ENCODE measurements around the gene SGK1. TPM values are rescaled to one million over a fixed set of nuclear protein-coding genes. Genes with fewer than 3 reads are reported as not detected.

Gene SGK1
- total and polyA plus RNA-seq, 10 of the 15 experiments (the other 5 are each of a cell fraction or from before 2014, with no cell fraction given) = 0.62 to 5.1 (median 2.9) TPM

- SMC1A ChIA-PET (ENCODE audit: uncharacterized antibody, unreplicated experiment) = no interaction called here
- Histone ChIP-seq H3K36me3 (ENCODE audit: control insufficient read depth in 2 of 2, insufficient read depth in 2 of 2, low read length in 1 of 2) (no peaks in the 10 kb centered on the region), H3K4me2 (ENCODE audit: control insufficient read depth, insufficient read depth) (no peak overlapping the region), H3K79me2 (ENCODE audit: control insufficient read depth, insufficient read depth, low read length) (no peaks in the 10 kb centered on the region), H3K9me3 (replicated peaks; ENCODE audit: control insufficient read depth, insufficient read depth, low read length) (peaks cover 2% of the 10 kb centered on the region; the same call in 2 of the 3 replicates), H3K27me3 (replicated peaks in 1 of 2; ENCODE audit: control insufficient read depth in 2 of 2, insufficient read depth in 2 of 2, low read length in 1 of 2) (no peaks in the 10 kb centered on the region), H4K20me1 (ENCODE audit: control insufficient read depth, insufficient read depth) (no peaks in the 10 kb centered on the region), H3K27ac (ENCODE audit: control insufficient read depth, insufficient read depth) (no peak overlapping the region), H3K9ac (ENCODE audit: control insufficient read depth, insufficient read depth, low read length) (no peak overlapping the region), H2AFZ (ENCODE audit: control insufficient read depth, low read depth, low read length) (no peak overlapping the region), H3K4me1 (ENCODE audit: control insufficient read depth, insufficient read depth, low read length) (peaks cover 12% of the 10 kb centered on the region), H3K4me3 (no peak overlapping the region)
- DNase-seq (ENCODE audit: low read depth, low spot score) = no peak
- FAIRE-seq = no peak
- TF ChIP-seq SRF (IDR thresholded peaks at IDR 0.05; ENCODE audit: low read depth in 2 of 2, low read length in 2 of 2) (no peak), SIX5 (IDR thresholded peaks at IDR 0.05; ENCODE audit: low read depth, low read length, severe bottlenecking) (no peak), FOS (IDR thresholded peaks at IDR 0.05; ENCODE audit: borderline replicate concordance, extremely low read depth, insufficient read length) (no peak), NR2C1 (IDR thresholded peaks at IDR 0.05) (no peak), FOXM1 (IDR thresholded peaks at IDR 0.05; ENCODE audit: low read depth, low read length) (no peak), BHLHE40 (IDR thresholded peaks at IDR 0.05; ENCODE audit: borderline replicate concordance in 1 of 2, low read depth in 2 of 2, low read length in 1 of 2) (no peak), RAD21 (IDR thresholded peaks at IDR 0.05; ENCODE audit: insufficient read depth, low read depth, low read length) (no peak), POLR2AphosphoS2 (IDR thresholded peaks at IDR 0.05; ENCODE audit: low read depth, low read length) (no peak), BRCA1 (IDR thresholded peaks at IDR 0.05; ENCODE audit: low read depth, low read length) (no peak), POLR2AphosphoS5 (IDR thresholded peaks at IDR 0.05; ENCODE audit: low read length) (no peak), MYB (IDR thresholded peaks at IDR 0.05; ENCODE audit: borderline replicate concordance, low read depth, low read length) (no peak), SIN3A (IDR thresholded peaks at IDR 0.05; ENCODE audit: low read depth, low read length) (no peak), CBX3 (IDR thresholded peaks at IDR 0.05; ENCODE audit: borderline replicate concordance, low read depth) (no peak), KLF5 (IDR thresholded peaks at IDR 0.05; ENCODE audit: partially characterized antibody) (no peak)
- BruUV-seq (replicated peaks) = no TSS peak
- CTCF ChIA-PET = no interaction called here
- no peak for ATAC-seq
- POLR2A ChIA-PET = no interaction called here
- 96% methylated on average over 5 of the region's 5 CpGs for WGBS (ENCODE audit: insufficient coverage, insufficient replicate concordance, low lambda C conversion rate, missing lambda C conversion rate)
- in situ Hi-C loops (cut with MboI) = no loop called here
- intact Hi-C loops (cut with micrococcal nuclease; ENCODE audit: unreplicated experiment) = no loop called here
- RAD21 ChIA-PET (ENCODE audit: unreplicated experiment) = no interaction called here
These were observed 116.2 kb downstream of the SGK1 start for GRCh38 chr6:134201716-134202115.
